SW 1271 (cell line): Measurements from ENCODE around the gene ANTXR1.

Source experiments
- DNase-seq, 2 experiments: peaks; one replicate each; lab custom pipeline; 2025; lab: John Stamatoyannopoulos, UW

ANTXR1 gene

GRCh38 chr2:69070969-69071368 lies 58.0 kb downstream of the ANTXR1 start:
- no peak for DNase-seq

- DNase-seq, result no peak
Measured at GRCh38 chr2:69073928-69074570, 61.1 kb downstream of the ANTXR1 start.

GRCh38 chr2:69074918-69075317 lies 61.9 kb downstream of the ANTXR1 start:
- no peak for DNase-seq

- DNase-seq, result no peak
Measured at GRCh38 chr2:69075486-69075885, 62.5 kb downstream of the ANTXR1 start.

GRCh38 chr2:69076601-69077000 lies 63.6 kb downstream of the ANTXR1 start:
- no peak for DNase-seq

GRCh38 chr2:69077252-69077950 lies 64.4 kb downstream of the ANTXR1 start:
- no peak for DNase-seq

- no peak for DNase-seq
Measured at GRCh38 chr2:69080071-69080470, 67.1 kb downstream of the ANTXR1 start.

GRCh38 chr2:69081001-69081580 lies 68.1 kb downstream of the ANTXR1 start:
- DNase-seq, result no peak

- no peak for DNase-seq
Measured at GRCh38 chr2:69081757-69082156, 68.8 kb downstream of the ANTXR1 start.

- DNase-seq, result peak in 1 of 2 experiments; percentile 49
Measured at GRCh38 chr2:69082430-69082997, 69.5 kb downstream of the ANTXR1 start.

- no peak for DNase-seq
Measured at GRCh38 chr2:69083235-69083748, 70.3 kb downstream of the ANTXR1 start.

GRCh38 chr2:69084492-69084891 lies 71.5 kb downstream of the ANTXR1 start:
- DNase-seq, result no peak

GRCh38 chr2:69086466-69086865 lies 73.5 kb downstream of the ANTXR1 start:
- DNase-seq, result no peak

GRCh38 chr2:69087211-69087911 lies 74.4 kb downstream of the ANTXR1 start:
- DNase-seq, result no peak

GRCh38 chr2:69087912-69088240 lies 74.9 kb downstream of the ANTXR1 start:
- DNase-seq, result no peak

GRCh38 chr2:69088466-69088865 lies 75.5 kb downstream of the ANTXR1 start:
- no peak for DNase-seq

GRCh38 chr2:69089266-69089665 lies 76.3 kb downstream of the ANTXR1 start:
- DNase-seq, result no peak

GRCh38 chr2:69089998-69090397 lies 77.0 kb downstream of the ANTXR1 start:
- no peak for DNase-seq

- no peak for DNase-seq
Measured at GRCh38 chr2:69090820-69091219, 77.8 kb downstream of the ANTXR1 start.

GRCh38 chr2:69092857-69093256 lies 79.9 kb downstream of the ANTXR1 start:
- DNase-seq, result no peak

GRCh38 chr2:69095305-69095704 lies 82.3 kb downstream of the ANTXR1 start:
- DNase-seq, result no peak

- DNase-seq, result no peak
Measured at GRCh38 chr2:69096326-69097095, 83.5 kb downstream of the ANTXR1 start.
